GM18909 (cell line): Measurements from ENCODE around the gene COL4A2.
"Not testable (repeated sequence)": the region's sequence is repeated elsewhere in the genome, so short reads cannot be mapped to it uniquely, and the experiment has no call there.

Experiments
- ATAC-seq: cut with Tn5 transposase; IDR thresholded peaks from one replicate; pipeline ENCODE4 v1.9.1; 2021; ENCODE audit warnings: mild to moderate bottlenecking; ENCODE audit not compliant: unreplicated experiment, poor library complexity

The COL4A2 gene

GRCh38 chr13:110305544-110305943 lies 1.5 kb upstream of the COL4A2 start:
- no peak for ATAC-seq

GRCh38 chr13:110305949-110306339 lies 1.1 kb upstream of the COL4A2 start:
- no peak for ATAC-seq

- no peak for ATAC-seq
Observed at GRCh38 chr13:110306340-110306959, 634 bp upstream of the COL4A2 start.

GRCh38 chr13:110307767-110308655 lies 927 bp downstream of the COL4A2 start:
- no peak for ATAC-seq

GRCh38 chr13:110308656-110309359 lies 1.7 kb downstream of the COL4A2 start:
- ATAC-seq: no peak

- ATAC-seq: no peak
Observed at GRCh38 chr13:110309661-110310524, 2.8 kb downstream of the COL4A2 start.

- no peak for ATAC-seq
Observed at GRCh38 chr13:110310541-110311442, 3.7 kb downstream of the COL4A2 start.

- no peak for ATAC-seq
Observed at GRCh38 chr13:110311443-110312338, 4.6 kb downstream of the COL4A2 start.

- ATAC-seq: no peak
Observed at GRCh38 chr13:110312339-110313031, 5.4 kb downstream of the COL4A2 start.

- ATAC-seq: not testable (repeated sequence)
Observed at GRCh38 chr13:110313261-110313660, 6.2 kb downstream of the COL4A2 start.

- ATAC-seq: not testable (repeated sequence)
Observed at GRCh38 chr13:110313733-110314132, 6.6 kb downstream of the COL4A2 start.

GRCh38 chr13:110314516-110315245 lies 7.6 kb downstream of the COL4A2 start:
- no peak for ATAC-seq

- ATAC-seq: no peak
Observed at GRCh38 chr13:110316196-110316595, 9.1 kb downstream of the COL4A2 start.

- no peak for ATAC-seq
Observed at GRCh38 chr13:110317093-110317492, 10.0 kb downstream of the COL4A2 start.

- ATAC-seq: no peak
Observed at GRCh38 chr13:110317496-110318195, 10.6 kb downstream of the COL4A2 start.

GRCh38 chr13:110318920-110319319 lies 11.8 kb downstream of the COL4A2 start:
- no peak for ATAC-seq
